GM18870 (cell line): ENCODE measurements around the gene HS3ST4.
"Not testable (repeated sequence)": the region's sequence is repeated elsewhere in the genome, so short reads cannot be mapped to it uniquely, and the experiment has no call there.

Experiments
- ATAC-seq: cut with Tn5 transposase; IDR thresholded peaks from one replicate; pipeline ENCODE4 v1.9.1; 2021; ENCODE audit warnings: moderate library complexity; ENCODE audit not compliant: unreplicated experiment

The HS3ST4 gene

GRCh38 chr16:26078716-26079355, 387.1 kb downstream of the HS3ST4 start:
- ATAC-seq, result no peak

GRCh38 chr16:26087091-26087490, 395.3 kb downstream of the HS3ST4 start:
- ATAC-seq, result no peak

- no peak for ATAC-seq
These were observed 399.8 kb downstream of the HS3ST4 start for GRCh38 chr16:26091511-26091910.

- not testable (repeated sequence) for ATAC-seq
These were observed 406.4 kb downstream of the HS3ST4 start for GRCh38 chr16:26098206-26098605.

- no peak for ATAC-seq
These were observed 410.6 kb downstream of the HS3ST4 start for GRCh38 chr16:26102369-26102768.

- no peak for ATAC-seq
These were observed 417.2 kb downstream of the HS3ST4 start for GRCh38 chr16:26108836-26109505.

- no peak for ATAC-seq
These were observed 420.1 kb downstream of the HS3ST4 start for GRCh38 chr16:26111900-26112299.

GRCh38 chr16:26118575-26118974, 426.8 kb downstream of the HS3ST4 start:
- ATAC-seq, result no peak

GRCh38 chr16:26120729-26121128, 429.0 kb downstream of the HS3ST4 start:
- ATAC-seq, result no peak

GRCh38 chr16:26128296-26128695, 436.5 kb downstream of the HS3ST4 start:
- no peak for ATAC-seq

GRCh38 chr16:26129997-26130396, 438.2 kb downstream of the HS3ST4 start:
- no peak for ATAC-seq

- ATAC-seq, result no peak
These were observed 441.8 kb downstream of the HS3ST4 start for GRCh38 chr16:26133416-26134093.

GRCh38 chr16:26134588-26134987, 442.8 kb downstream of the HS3ST4 start:
- ATAC-seq, result no peak

GRCh38 chr16:26137956-26138355, 446.2 kb downstream of the HS3ST4 start:
- ATAC-seq, result no peak

GRCh38 chr16:26139091-26139490, 447.3 kb downstream of the HS3ST4 start:
- ATAC-seq, result no peak

- ATAC-seq, result no peak
These were observed 448.1 kb downstream of the HS3ST4 start for GRCh38 chr16:26139884-26140283.

- ATAC-seq, result no peak
These were observed 457.8 kb downstream of the HS3ST4 start for GRCh38 chr16:26149364-26150190.

- ATAC-seq, result no peak
These were observed 463.5 kb downstream of the HS3ST4 start for GRCh38 chr16:26155221-26155620.

GRCh38 chr16:26157319-26157718, 465.6 kb downstream of the HS3ST4 start:
- no peak for ATAC-seq

- no peak for ATAC-seq
These were observed 466.5 kb downstream of the HS3ST4 start for GRCh38 chr16:26158142-26158759.
